PFSK-1 (cell line): ENCODE results near the gene ATP11A.

Experiments used
- POLR2AphosphoS5 ChIP-seq: IDR thresholded peaks from 2 replicates; pipeline ENCODE4 v1.6.1; 2012; ENCODE audit warnings: low read depth, mild to moderate bottlenecking, control low read depth, low read length, moderate library complexity
- REST ChIP-seq, 2 experiments: IDR thresholded peaks; 2 replicates each; pipeline versions ENCODE4 v1.6.1 to v1.8.0; 2011 to 2012; ENCODE audit warnings: low read depth in 2 of 2, low read length in 2 of 2, control low read depth in 1 of 2, inconsistent platforms in 1 of 2, mild to moderate bottlenecking in 1 of 2, moderate library complexity in 1 of 2; ENCODE audit not compliant: insufficient read depth in 1 of 2
- TAF1 ChIP-seq: IDR thresholded peaks from 2 replicates; pipeline ENCODE4 v1.6.1; 2012; ENCODE audit warnings: low read length, control low read depth, borderline replicate concordance; ENCODE audit not compliant: insufficient read depth

DNA sequence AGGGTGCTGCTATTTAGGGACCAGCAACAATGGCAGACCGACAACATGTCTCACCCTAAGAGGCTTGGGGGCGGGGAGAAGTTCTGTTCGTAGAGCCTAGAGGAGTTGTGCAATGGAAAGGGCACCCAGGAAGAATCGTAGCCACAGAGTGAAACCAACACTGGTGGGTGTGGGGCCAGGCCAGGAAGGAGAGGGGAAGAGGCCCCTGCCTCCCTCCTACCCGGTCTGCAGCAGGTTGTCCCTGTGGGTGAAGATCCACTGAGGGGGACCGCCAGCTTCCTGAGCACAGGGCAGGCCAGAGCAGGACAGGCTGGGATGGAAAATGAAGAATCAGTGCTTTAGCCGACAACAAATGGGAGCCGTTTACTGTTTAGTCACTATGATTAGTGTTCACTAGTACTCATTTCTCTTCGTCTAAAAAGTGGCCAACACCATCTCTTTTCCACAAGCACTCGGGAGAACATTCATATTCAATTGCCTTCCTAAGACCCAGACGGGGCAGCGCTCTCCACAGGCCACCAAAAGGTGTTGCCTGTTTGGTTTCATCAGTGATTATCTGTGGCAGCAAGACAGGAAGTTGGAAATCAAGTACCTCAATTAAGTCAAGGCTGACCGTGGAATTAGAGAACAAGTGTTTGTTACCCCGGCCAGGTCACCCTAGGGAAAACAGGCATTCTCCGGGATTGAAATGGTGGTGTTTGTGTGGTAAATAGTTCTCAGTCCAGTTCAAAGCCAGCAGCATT lies 1.1 kb upstream of the ATP11A start:
- no peak for TF ChIP-seq POLR2AphosphoS5
- TF ChIP-seq REST (IDR thresholded peaks at IDR 0.05; ENCODE audit: insufficient read depth in 1 of 2, low read depth in 2 of 2, low read length in 2 of 2): no peak
- no peak for TF ChIP-seq TAF1
